Hepatocyte (in vitro differentiated cells): ENCODE measurements around the gene XNDC1N.

ENCODE experiments used
- EZH2 ChIP-seq: fragments of 200-600 bp; sonication (generic); IDR thresholded peaks from 2 replicates; pipeline ENCODE4 v1.6.1; 2016; ENCODE audit warnings: antibody characterized with exemption, mild to moderate bottlenecking, borderline replicate concordance
- EZH2phosphoT487 ChIP-seq: fragments of 200-600 bp; sonication (generic); IDR thresholded peaks from one replicate; pipeline ENCODE4 v1.6.1; 2018; ENCODE audit warnings: antibody characterized with exemption, mild to moderate bottlenecking, low read depth, moderate library complexity; ENCODE audit not compliant: unreplicated experiment, severe bottlenecking
- TF ChIP-seq, protein P1 (sequence below): fragments of 200-600 bp; sonication (generic); IDR thresholded peaks from 2 replicates; pipeline ENCODE4 v1.5.1; 2016; ENCODE audit warnings: antibody characterized with exemption, mild to moderate bottlenecking; ENCODE audit not compliant: poor library complexity

DNA sequence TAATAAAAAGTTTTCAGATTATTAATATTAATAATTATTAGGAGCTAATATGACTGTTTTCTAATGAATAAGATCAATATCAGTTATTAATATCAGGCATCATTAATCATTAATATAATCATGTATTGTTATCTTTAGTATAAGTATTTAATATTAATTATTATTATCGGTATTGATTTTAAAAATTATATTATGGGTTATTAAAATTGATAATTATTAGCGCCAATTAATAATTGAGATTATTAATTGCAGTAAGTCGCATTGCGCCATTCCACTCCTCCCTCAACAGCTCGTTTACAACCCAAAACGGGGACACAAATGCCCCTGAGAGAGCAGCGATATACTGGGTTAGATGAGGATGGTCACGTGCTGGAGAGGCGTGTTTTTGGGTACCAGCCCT, 20.2 kb downstream of the XNDC1N start:
- no peak for TF ChIP-seq EZH2
- TF ChIP-seq, protein P1, sequence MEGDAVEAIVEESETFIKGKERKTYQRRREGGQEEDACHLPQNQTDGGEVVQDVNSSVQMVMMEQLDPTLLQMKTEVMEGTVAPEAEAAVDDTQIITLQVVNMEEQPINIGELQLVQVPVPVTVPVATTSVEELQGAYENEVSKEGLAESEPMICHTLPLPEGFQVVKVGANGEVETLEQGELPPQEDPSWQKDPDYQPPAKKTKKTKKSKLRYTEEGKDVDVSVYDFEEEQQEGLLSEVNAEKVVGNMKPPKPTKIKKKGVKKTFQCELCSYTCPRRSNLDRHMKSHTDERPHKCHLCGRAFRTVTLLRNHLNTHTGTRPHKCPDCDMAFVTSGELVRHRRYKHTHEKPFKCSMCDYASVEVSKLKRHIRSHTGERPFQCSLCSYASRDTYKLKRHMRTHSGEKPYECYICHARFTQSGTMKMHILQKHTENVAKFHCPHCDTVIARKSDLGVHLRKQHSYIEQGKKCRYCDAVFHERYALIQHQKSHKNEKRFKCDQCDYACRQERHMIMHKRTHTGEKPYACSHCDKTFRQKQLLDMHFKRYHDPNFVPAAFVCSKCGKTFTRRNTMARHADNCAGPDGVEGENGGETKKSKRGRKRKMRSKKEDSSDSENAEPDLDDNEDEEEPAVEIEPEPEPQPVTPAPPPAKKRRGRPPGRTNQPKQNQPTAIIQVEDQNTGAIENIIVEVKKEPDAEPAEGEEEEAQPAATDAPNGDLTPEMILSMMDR, result no peak
- no peak for TF ChIP-seq EZH2phosphoT487
